Natural killer cell treated with Interleukin-12 subunit alpha and Interleukin-12 subunit beta and Interleukin-15 and Interleukin-18, amount 100 ng/mL, for 72 hours (primary cell): ENCODE measurements around the gene FEV. TPM values are rescaled to one million over a fixed set of nuclear protein-coding genes. Genes with fewer than 3 reads are reported as not detected.

Experiments
- ATAC-seq, 2 donors: fragments of 150-1000 bp; cut with Tn5 transposase in 1 of 2; sonication (Bioruptor Pico), chemical (Tn5 transposase) in 1 of 2; 2 replicates each; pipeline ENCODE4 v1.10.0; 2021
- DNase-seq: peaks from one replicate; pipeline ENCODE4 v3.0.0; 2022; ENCODE audit warnings: low spot score
- H3K27ac Mint-ChIP-seq, 2 donors: 1 replicate in 1 of 2; 2 replicates in 1 of 2; pipeline ENCODE4 v1.8.0; 2022; ENCODE audit warnings: mixed read lengths in 2 of 2, mild to moderate bottlenecking in 1 of 2, moderate library complexity in 1 of 2
- H3K27me3 Mint-ChIP-seq, 2 donors: 1 replicate in 1 of 2; 2 replicates in 1 of 2; pipeline ENCODE4 v1.8.0; 2022; ENCODE audit warnings: mixed read lengths in 2 of 2
- H3K36me3 Mint-ChIP-seq: one replicate; pipeline ENCODE4 v1.8.0; 2022; ENCODE audit warnings: mixed read lengths
- H3K4me1 Mint-ChIP-seq, 2 donors: 1 replicate in 1 of 2; 2 replicates in 1 of 2; pipeline ENCODE4 v1.8.0; 2022; ENCODE audit warnings: low read depth in 2 of 2, mixed read lengths in 2 of 2, mild to moderate bottlenecking in 1 of 2
- H3K4me3 Mint-ChIP-seq: one replicate; pipeline ENCODE4 v1.8.0; 2022; ENCODE audit warnings: mixed read lengths
- H3K9me3 Mint-ChIP-seq: 2 replicates; pipeline ENCODE4 v1.8.0; 2022; ENCODE audit warnings: mixed read lengths
- total RNA-seq, 2 donors: library from RNA; stranded (reverse); gene quantifications; one replicate each; pipeline ENCODE4 v1.2.3, GENCODE V29; 2022

FEV gene
- total RNA-seq, 2 donors from 2014 or later: not detected

GRCh38 chr2:218993345-218994315, 8.6 kb upstream of the FEV start, which contains the start of gene CRYBA2:
CRYBA2 (minus strand) TSS chr2:218993422; CDS start chr2:218993176, 246 bp downstream.
- H3K27ac Mint-ChIP-seq: no peak within 1 kb of the TSS
- H3K36me3 Mint-ChIP-seq: no peaks in the 10 kb centered on the region
- ATAC-seq: no peak
- H3K4me3 Mint-ChIP-seq: no peak within 1 kb of the TSS
- H3K9me3 Mint-ChIP-seq: no peaks in the 10 kb centered on the region
- peaks cover 55 to 58% of the 10 kb centered on the region in 2 donors for H3K27me3 Mint-ChIP-seq
- no peak for DNase-seq
- peaks cover 0 to 4% of the 10 kb centered on the region in 2 donors for H3K4me1 Mint-ChIP-seq

GRCh38 chr2:218992703-218993344, 7.8 kb upstream of the FEV start:
- no peaks in the 10 kb centered on the region for H3K9me3 Mint-ChIP-seq
- no peak overlapping the region for H3K27ac Mint-ChIP-seq
- H3K4me3 Mint-ChIP-seq: no peak overlapping the region
- H3K27me3 Mint-ChIP-seq: peaks cover 47 to 54% of the 10 kb centered on the region in 2 donors
- ATAC-seq (no peak), DNase-seq (no peak)
- peaks cover 0 to 4% of the 10 kb centered on the region in 2 donors for H3K4me1 Mint-ChIP-seq
- no peaks in the 10 kb centered on the region for H3K36me3 Mint-ChIP-seq

GRCh38 chr2:218992196-218992595, 7.2 kb upstream of the FEV start:
- Mint-ChIP-seq H3K4me1 (peaks cover 0 to 4% of the 10 kb centered on the region in 2 donors), H3K27ac (no peak overlapping the region), H3K4me3 (no peak overlapping the region), H3K36me3 (no peaks in the 10 kb centered on the region), H3K27me3 (peaks cover 47 to 56% of the 10 kb centered on the region in 2 donors), H3K9me3 (no peaks in the 10 kb centered on the region)
- DNase-seq (no peak), ATAC-seq (no peak)

GRCh38 chr2:218991674-218992168, 6.7 kb upstream of the FEV start:
- Mint-ChIP-seq H3K9me3 (no peaks in the 10 kb centered on the region), H3K36me3 (no peaks in the 10 kb centered on the region), H3K27me3 (peaks cover 47 to 57% of the 10 kb centered on the region in 2 donors), H3K4me1 (peaks cover 0 to 4% of the 10 kb centered on the region in 2 donors), H3K4me3 (no peak overlapping the region), H3K27ac (no peak overlapping the region)
- no peak for ATAC-seq
- no peak for DNase-seq

- ATAC-seq (no peak), DNase-seq (no peak)
- Mint-ChIP-seq H3K4me1 (peaks cover 0 to 3% of the 10 kb centered on the region in 2 donors), H3K36me3 (no peaks in the 10 kb centered on the region), H3K4me3 (no peak overlapping the region), H3K27me3 (peaks cover 55 to 64% of the 10 kb centered on the region in 2 donors), H3K9me3 (no peaks in the 10 kb centered on the region), H3K27ac (no peak overlapping the region)
Observed at GRCh38 chr2:218990612-218991011, 5.6 kb upstream of the FEV start.

- no peak overlapping the region for H3K4me3 Mint-ChIP-seq
- ATAC-seq: no peak
- no peaks in the 10 kb centered on the region for H3K9me3 Mint-ChIP-seq
- H3K27me3 Mint-ChIP-seq: peaks cover 52 to 61% of the 10 kb centered on the region in 2 donors
- DNase-seq: no peak
- H3K27ac Mint-ChIP-seq: no peak overlapping the region
- H3K36me3 Mint-ChIP-seq: no peaks in the 10 kb centered on the region
- H3K4me1 Mint-ChIP-seq: no peaks in the 10 kb centered on the region
Observed at GRCh38 chr2:218990052-218990451, 5.1 kb upstream of the FEV start.

GRCh38 chr2:218988650-218989049, 3.7 kb upstream of the FEV start:
- DNase-seq: no peak
- H3K36me3 Mint-ChIP-seq: no peaks in the 10 kb centered on the region
- no peak for ATAC-seq
- no peak overlapping the region for H3K4me3 Mint-ChIP-seq
- no peaks in the 10 kb centered on the region for H3K4me1 Mint-ChIP-seq
- H3K9me3 Mint-ChIP-seq: no peaks in the 10 kb centered on the region
- no peak overlapping the region for H3K27ac Mint-ChIP-seq
- H3K27me3 Mint-ChIP-seq: peaks cover 54 to 72% of the 10 kb centered on the region in 2 donors

- H3K36me3 Mint-ChIP-seq: no peaks in the 10 kb centered on the region
- DNase-seq: no peak
- H3K27me3 Mint-ChIP-seq: peaks cover 58 to 77% of the 10 kb centered on the region in 2 donors
- no peak for ATAC-seq
- no peaks in the 10 kb centered on the region for H3K4me1 Mint-ChIP-seq
- no peak overlapping the region for H3K4me3 Mint-ChIP-seq
- H3K9me3 Mint-ChIP-seq: no peaks in the 10 kb centered on the region
- no peak overlapping the region for H3K27ac Mint-ChIP-seq
Observed at GRCh38 chr2:218988164-218988563, 3.2 kb upstream of the FEV start.

GRCh38 chr2:218986148-218986761, 1.3 kb upstream of the FEV start:
- Mint-ChIP-seq H3K9me3 (no peaks in the 10 kb centered on the region), H3K4me3 (no peak overlapping the region)
- no peak for ATAC-seq

GRCh38 chr2:218985325-218986091, 524 bp upstream of the FEV start:
- ATAC-seq (no peak), DNase-seq (no peak)
- Mint-ChIP-seq H3K27ac (no peak overlapping the region), H3K9me3 (no peaks in the 10 kb centered on the region), H3K4me1 (peaks cover 7 to 9% of the 10 kb centered on the region in 2 donors), H3K27me3 (peaks cover 52 to 73% of the 10 kb centered on the region in 2 donors), H3K36me3 (no peaks in the 10 kb centered on the region), H3K4me3 (no peak overlapping the region)

More at GRCh38 chr2:218986148-218986761, 1.3 kb upstream of the FEV start:
- no peaks in the 10 kb centered on the region for H3K36me3 Mint-ChIP-seq
- DNase-seq: no peak
- H3K4me1 Mint-ChIP-seq: peaks cover 2 to 5% of the 10 kb centered on the region in 2 donors
- H3K27ac Mint-ChIP-seq: no peak overlapping the region
- H3K27me3 Mint-ChIP-seq: peaks cover 52 to 74% of the 10 kb centered on the region in 2 donors

- H3K27ac Mint-ChIP-seq: no peak overlapping the region
- ATAC-seq: no peak
- H3K4me1 Mint-ChIP-seq: peaks cover 7 to 13% of the 10 kb centered on the region in 2 donors
Observed at GRCh38 chr2:218984239-218985020, 554 bp downstream of the FEV start.

GRCh38 chr2:218983934-218984238, 1.1 kb downstream of the FEV start:
- peaks cover 7 to 13% of the 10 kb centered on the region in 2 donors for H3K4me1 Mint-ChIP-seq
- H3K27ac Mint-ChIP-seq: no peak overlapping the region

More at GRCh38 chr2:218984239-218985020, 554 bp downstream of the FEV start:
- no peaks in the 10 kb centered on the region for H3K9me3 Mint-ChIP-seq
- no peak overlapping the region for H3K4me3 Mint-ChIP-seq
- H3K36me3 Mint-ChIP-seq: no peaks in the 10 kb centered on the region
- H3K27me3 Mint-ChIP-seq: peaks cover 50 to 71% of the 10 kb centered on the region in 2 donors
- no peak for DNase-seq

More at GRCh38 chr2:218983934-218984238, 1.1 kb downstream of the FEV start:
- no peak overlapping the region for H3K4me3 Mint-ChIP-seq
- H3K9me3 Mint-ChIP-seq: no peaks in the 10 kb centered on the region
- no peaks in the 10 kb centered on the region for H3K36me3 Mint-ChIP-seq
- DNase-seq: no peak
- peaks cover 44 to 70% of the 10 kb centered on the region in 2 donors for H3K27me3 Mint-ChIP-seq
- ATAC-seq: no peak
